Hepatocyte (in vitro differentiated cells): ENCODE data around the gene CD37.
"Not testable (repeated sequence)": the region's sequence is repeated elsewhere in the genome, so short reads cannot be mapped to it uniquely, and the experiment has no call there.

ENCODE experiments used
- CTCF ChIP-seq: fragments of 200-600 bp; sonication (generic); IDR thresholded peaks from 2 replicates; pipeline ENCODE4 v1.5.1; 2016; ENCODE audit warnings: antibody characterized with exemption, mild to moderate bottlenecking; ENCODE audit not compliant: poor library complexity
- EZH2 ChIP-seq: fragments of 200-600 bp; sonication (generic); IDR thresholded peaks from 2 replicates; pipeline ENCODE4 v1.6.1; 2016; ENCODE audit warnings: antibody characterized with exemption, mild to moderate bottlenecking, borderline replicate concordance
- EZH2phosphoT487 ChIP-seq: fragments of 200-600 bp; sonication (generic); IDR thresholded peaks from one replicate; pipeline ENCODE4 v1.6.1; 2018; ENCODE audit warnings: antibody characterized with exemption, mild to moderate bottlenecking, low read depth, moderate library complexity; ENCODE audit not compliant: unreplicated experiment, severe bottlenecking

- not testable (repeated sequence) for TF ChIP-seq CTCF, EZH2phosphoT487, EZH2
These were observed 28.5 kb upstream of the CD37 start for GRCh38 chr19:49306734-49307133.
